GM23338 (cell line): Measurements from ENCODE around the gene CCNK.

Experiments
- CTCF ChIP-seq, 2 experiments: fragments of 200-600 bp in 1 of 2; sonication (generic) in 1 of 2; conservative IDR thresholded peaks; 2 replicates each; pipeline versions ENCODE4 v1.5.1 to v1.6.1; 2016 to 2017; ENCODE audit warnings: antibody characterized with exemption in 2 of 2, low read depth in 2 of 2, mild to moderate bottlenecking in 2 of 2, moderate library complexity in 1 of 2
- ETS1 ChIP-seq: IDR thresholded peaks from 2 replicates; pipeline ENCODE4 v1.6.1; 2016; ENCODE audit warnings: antibody characterized with exemption
- EZH2 ChIP-seq: fragments of 200-600 bp; sonication (generic); IDR thresholded peaks from one replicate; pipeline ENCODE4 v1.8.0; 2017; ENCODE audit warnings: antibody characterized with exemption, mild to moderate bottlenecking, low read depth; ENCODE audit not compliant: unreplicated experiment
- EZH2phosphoT487 ChIP-seq: fragments of 200-600 bp; sonication (generic); IDR thresholded peaks from one replicate; pipeline ENCODE4 v1.8.1; 2018; ENCODE audit warnings: antibody characterized with exemption; ENCODE audit not compliant: unreplicated experiment
- POLR2AphosphoS5 ChIP-seq: IDR thresholded peaks from 2 replicates; pipeline ENCODE4 v1.6.1; 2016; ENCODE audit warnings: antibody characterized with exemption, low read depth
- REST ChIP-seq: IDR thresholded peaks from one replicate; pipeline ENCODE4 v1.6.1; 2018; ENCODE audit warnings: antibody characterized with exemption; ENCODE audit not compliant: unreplicated experiment

GRCh38 chr14:99535448-99535847 lies 54.2 kb downstream of the CCNK start:
- TF ChIP-seq CTCF (conservative IDR thresholded peaks at IDR 0.05; ENCODE audit: low read depth in 2 of 2) (no peak), EZH2 (no peak), POLR2AphosphoS5 (no peak), ETS1 (no peak), EZH2phosphoT487 (no peak), REST (no peak)
